Neural cell (in vitro differentiated cells): ENCODE measurements around the gene RAPGEF4. TPM values are rescaled to one million over a fixed set of nuclear protein-coding genes. Genes with fewer than 3 reads are reported as not detected.

Source experiments
- H2AFZ ChIP-seq: fragments of 200-600, 300-800 bp; sonication (generic), shearing (Covaris generic); 2 replicates; pipeline ENCODE4 v1.6.0; 2014; ENCODE audit warnings: low read depth, mild to moderate bottlenecking, antibody characterized with exemption, low read length, moderate library complexity
- H3F3A ChIP-seq: fragments of 200-600 bp; shearing (Covaris generic); 2 replicates; pipeline ENCODE4 v1.6.1; 2016; ENCODE audit warnings: mild to moderate bottlenecking, moderate library complexity, mixed read lengths, antibody characterized with exemption, low read length; ENCODE audit not compliant: insufficient read depth, poor library complexity, severe bottlenecking
- H3K27ac ChIP-seq: fragments of 200-600, 300-800 bp; sonication (generic), shearing (Covaris generic); 2 replicates; pipeline ENCODE4 v1.5.1; 2014; ENCODE audit warnings: mild to moderate bottlenecking, low read length, moderate library complexity
- H3K27me3 ChIP-seq: fragments of 300-800, 200-600 bp; sonication (generic), shearing (Covaris generic); 2 replicates; pipeline ENCODE4 v1.6.0; 2014; ENCODE audit warnings: mild to moderate bottlenecking, low read depth, low read length, moderate library complexity; ENCODE audit not compliant: insufficient read depth
- H3K36me3 ChIP-seq: fragments of 300-800, 200-600 bp; sonication (generic), shearing (Covaris generic); 2 replicates; pipeline ENCODE4 v1.5.1; 2014; ENCODE audit warnings: mild to moderate bottlenecking, antibody characterized with exemption, low read length, moderate library complexity; ENCODE audit not compliant: insufficient read depth
- H3K4me2 ChIP-seq: fragments of 300-800, 200-600 bp; sonication (generic), shearing (Covaris generic); 2 replicates; pipeline ENCODE4 v1.6.0; 2014; ENCODE audit warnings: mild to moderate bottlenecking, low read length
- H3K4me3 ChIP-seq: fragments of 300-800, 200-600 bp; sonication (generic), shearing (Covaris generic); 2 replicates; pipeline ENCODE4 v1.5.1; 2014; ENCODE audit warnings: mild to moderate bottlenecking, low read length, moderate library complexity
- H3K79me2 ChIP-seq: fragments of 200-600 bp; shearing (Covaris generic); replicated peaks from 2 replicates; pipeline ENCODE4 v1.6.0; 2014; ENCODE audit warnings: mild to moderate bottlenecking, low read length, moderate library complexity; ENCODE audit not compliant: insufficient read depth
- H3K9ac ChIP-seq: fragments of 300-800, 200-600 bp; sonication (generic), shearing (Covaris generic); 2 replicates; pipeline ENCODE4 v1.6.1; 2016; ENCODE audit warnings: mild to moderate bottlenecking, low read length, mixed read lengths
- H3K9me2 ChIP-seq: fragments of 200-600 bp; shearing (Covaris generic); 2 replicates; pipeline ENCODE4 v1.6.1; 2016; ENCODE audit warnings: mild to moderate bottlenecking, low read length, mixed read lengths; ENCODE audit not compliant: insufficient read depth
- H3K9me3 ChIP-seq: fragments of 200-600, 300-800 bp; sonication (generic), shearing (Covaris generic); 2 replicates; pipeline ENCODE4 v1.6.1; 2016; ENCODE audit warnings: mild to moderate bottlenecking, mixed run types, low read length, moderate library complexity, mixed read lengths
- H4K20me1 ChIP-seq: fragments of 200-600 bp; shearing (Covaris generic); 2 replicates; pipeline ENCODE4 v1.6.1; 2016; ENCODE audit warnings: mild to moderate bottlenecking, mixed run types; ENCODE audit not compliant: insufficient read depth
- EP300 ChIP-seq: fragments of 450-650 bp; conservative IDR thresholded peaks from 2 replicates; pipeline ENCODE4 v1.6.1; 2014; ENCODE audit warnings: antibody characterized with exemption, mild to moderate bottlenecking, moderate library complexity; ENCODE audit not compliant: poor library complexity, severe bottlenecking
- EZH2 ChIP-seq: fragments of 200-600, 300-800 bp; shearing (Covaris generic), sonication (generic); IDR thresholded peaks from 2 replicates; pipeline ENCODE4 v1.6.1; 2014; ENCODE audit warnings: antibody characterized with exemption, low read length, borderline replicate concordance, mild to moderate bottlenecking; ENCODE audit not compliant: insufficient read depth, poor library complexity, severe bottlenecking
- MXI1 ChIP-seq: fragments of 450-650 bp; conservative IDR thresholded peaks from 2 replicates; pipeline ENCODE4 v1.6.1; 2014; ENCODE audit warnings: antibody characterized with exemption, mild to moderate bottlenecking; ENCODE audit not compliant: poor library complexity, severe bottlenecking
- POLR2AphosphoS5 ChIP-seq: IDR thresholded peaks from 2 replicates; pipeline ENCODE4 v1.6.1; 2012
- RAD21 ChIP-seq: fragments of 450-650 bp; conservative IDR thresholded peaks from 2 replicates; pipeline ENCODE4 v1.6.1; 2014; ENCODE audit warnings: antibody characterized with exemption, mild to moderate bottlenecking, moderate library complexity
- REST ChIP-seq: IDR thresholded peaks from 2 replicates; pipeline ENCODE4 v1.6.1; 2012; ENCODE audit warnings: borderline replicate concordance
- SMC3 ChIP-seq: fragments of 450-650 bp; conservative IDR thresholded peaks from 2 replicates; pipeline ENCODE4 v1.6.1; 2014; ENCODE audit warnings: antibody characterized with exemption, mild to moderate bottlenecking, moderate library complexity; ENCODE audit not compliant: poor library complexity
- TAF1 ChIP-seq: IDR thresholded peaks from 2 replicates; pipeline ENCODE4 v1.6.1; 2012; ENCODE audit warnings: low read depth
- polyA plus RNA-seq: library from polyadenylated mRNA; depleted of rRNA; stranded (reverse); fragments of >200 nt; gene quantifications from 2 replicates; pipeline ENCODE4 v1.2.3, GENCODE V29; 2014
- TF ChIP-seq, protein P1 (sequence below): fragments of 450-650 bp; IDR thresholded peaks from 2 replicates; pipeline ENCODE4 v1.5.1; 2014; ENCODE audit warnings: antibody characterized with exemption, mild to moderate bottlenecking, moderate library complexity; ENCODE audit not compliant: poor library complexity, severe bottlenecking

The RAPGEF4 gene
- polyA plus RNA-seq, 1 donor from 2014 or later: 10.4 TPM

DNA sequence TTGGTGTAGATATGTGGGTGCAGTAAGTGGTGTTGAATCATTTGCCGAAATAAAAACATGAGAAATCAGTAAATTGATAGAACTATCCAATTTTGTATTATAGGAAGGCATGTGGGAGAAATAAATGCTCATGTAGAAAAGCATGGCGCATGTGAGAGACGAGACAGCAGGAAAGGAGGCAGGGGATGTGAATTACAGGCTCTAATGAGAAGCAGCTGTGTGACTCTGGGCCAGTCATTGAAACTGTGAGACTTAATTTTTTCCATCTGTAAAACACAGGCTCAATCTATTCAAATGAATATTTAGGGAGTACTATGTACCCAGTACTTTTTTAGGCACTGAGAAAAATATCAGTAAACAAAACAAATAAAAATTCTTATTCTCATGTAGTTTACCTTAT lies 297.4 kb downstream of the RAPGEF4 start:
- no peaks in the 10 kb centered on the region for H3K9me2 ChIP-seq
- no peak for TF ChIP-seq TAF1
- no peak for TF ChIP-seq MXI1
- TF ChIP-seq SMC3: no peak
- no peak for TF ChIP-seq EP300
- TF ChIP-seq REST: no peak
- TF ChIP-seq EZH2: no peak
- TF ChIP-seq RAD21: no peak
- TF ChIP-seq, protein P1, sequence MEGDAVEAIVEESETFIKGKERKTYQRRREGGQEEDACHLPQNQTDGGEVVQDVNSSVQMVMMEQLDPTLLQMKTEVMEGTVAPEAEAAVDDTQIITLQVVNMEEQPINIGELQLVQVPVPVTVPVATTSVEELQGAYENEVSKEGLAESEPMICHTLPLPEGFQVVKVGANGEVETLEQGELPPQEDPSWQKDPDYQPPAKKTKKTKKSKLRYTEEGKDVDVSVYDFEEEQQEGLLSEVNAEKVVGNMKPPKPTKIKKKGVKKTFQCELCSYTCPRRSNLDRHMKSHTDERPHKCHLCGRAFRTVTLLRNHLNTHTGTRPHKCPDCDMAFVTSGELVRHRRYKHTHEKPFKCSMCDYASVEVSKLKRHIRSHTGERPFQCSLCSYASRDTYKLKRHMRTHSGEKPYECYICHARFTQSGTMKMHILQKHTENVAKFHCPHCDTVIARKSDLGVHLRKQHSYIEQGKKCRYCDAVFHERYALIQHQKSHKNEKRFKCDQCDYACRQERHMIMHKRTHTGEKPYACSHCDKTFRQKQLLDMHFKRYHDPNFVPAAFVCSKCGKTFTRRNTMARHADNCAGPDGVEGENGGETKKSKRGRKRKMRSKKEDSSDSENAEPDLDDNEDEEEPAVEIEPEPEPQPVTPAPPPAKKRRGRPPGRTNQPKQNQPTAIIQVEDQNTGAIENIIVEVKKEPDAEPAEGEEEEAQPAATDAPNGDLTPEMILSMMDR: no peak
- TF ChIP-seq POLR2AphosphoS5: no peak
- no peaks in the 10 kb centered on the region for H3K27me3 ChIP-seq
- H3K27ac ChIP-seq: no peak overlapping the region
- H2AFZ ChIP-seq: no peak overlapping the region
- H4K20me1 ChIP-seq: no peaks in the 10 kb centered on the region
- H3K36me3 ChIP-seq: no peaks in the 10 kb centered on the region
- no peak overlapping the region for H3K4me2 ChIP-seq
- H3K9me3 ChIP-seq: no peaks in the 10 kb centered on the region
- H3K4me3 ChIP-seq: no peak overlapping the region
- no peaks in the 10 kb centered on the region for H3F3A ChIP-seq
- H3K9ac ChIP-seq: no peak overlapping the region
- H3K79me2 ChIP-seq: no peaks in the 10 kb centered on the region

- Histone ChIP-seq H3K9me2 (no peaks in the 10 kb centered on the region), H4K20me1 (no peaks in the 10 kb centered on the region), H2AFZ (no peak overlapping the region), H3K36me3 (no peaks in the 10 kb centered on the region), H3K9ac (no peak overlapping the region), H3K4me2 (no peak overlapping the region), H3F3A (no peaks in the 10 kb centered on the region), H3K27me3 (no peaks in the 10 kb centered on the region), H3K79me2 (no peaks in the 10 kb centered on the region), H3K27ac (no peak overlapping the region), H3K9me3 (no peaks in the 10 kb centered on the region), H3K4me3 (no peak overlapping the region)
- TF ChIP-seq MXI1: no peak
- no peak for TF ChIP-seq EZH2
- no peak for TF ChIP-seq RAD21
- no peak for TF ChIP-seq SMC3
- TF ChIP-seq POLR2AphosphoS5: no peak
- TF ChIP-seq EP300: no peak
- no peak for TF ChIP-seq REST
- TF ChIP-seq, protein P1: no peak
- TF ChIP-seq TAF1: no peak
These were observed 298.5 kb downstream of the RAPGEF4 start for GRCh38 chr2:173034143-173034542.
